HEK293T (cell line): ENCODE results near the gene LRCH4.
"Not testable (repeated sequence)": the region's sequence is repeated elsewhere in the genome, so short reads cannot be mapped to it uniquely, and the experiment has no call there.

ENCODE experiments used
- CTCF ChIA-PET: fragments of 350-600 bp; formaldehyde crosslinking; extraction: SDS; loops from one replicate; lab custom pipeline; 2021; ENCODE audit warnings: antibody characterized with exemption, inconsistent platforms; lab: Yijun Ruan, JAX
- POLR2A ChIA-PET: fragments of 350-600 bp; formaldehyde crosslinking; extraction: SDS; loops from one replicate; lab custom pipeline; 2020; ENCODE audit warnings: antibody characterized with exemption, inconsistent platforms; lab: Yijun Ruan, JAX
- DNase-seq: peaks from one replicate; pipeline ENCODE4 v3.0.0; 2012; ENCODE audit warnings: mixed read lengths; ENCODE audit errors: extremely low spot score
- ARNT ChIP-seq: fragments of 450-650 bp; IDR thresholded peaks from 2 replicates; pipeline ENCODE4 v1.6.1; 2017; ENCODE audit warnings: mild to moderate bottlenecking
- BHLHE40 ChIP-seq: fragments of 450-650 bp; IDR thresholded peaks from 2 replicates; pipeline ENCODE4 v1.6.1; 2016; ENCODE audit warnings: mild to moderate bottlenecking, moderate library complexity, borderline replicate concordance
- CTBP1 ChIP-seq: fragments of 450-650 bp; IDR thresholded peaks from 2 replicates; pipeline ENCODE4 v1.6.1; 2016; ENCODE audit warnings: borderline replicate concordance
- ELF4 ChIP-seq: fragments of 450-650 bp; IDR thresholded peaks from 2 replicates; pipeline ENCODE4 v1.6.1; 2017; ENCODE audit warnings: antibody characterized with exemption
- FOXA1 ChIP-seq: fragments of 450-650 bp; IDR thresholded peaks from 2 replicates; pipeline ENCODE4 v1.6.1; 2016; ENCODE audit warnings: mild to moderate bottlenecking
- FOXK2 ChIP-seq: fragments of 450-650 bp; IDR thresholded peaks from 2 replicates; pipeline ENCODE4 v1.6.1; 2016; ENCODE audit warnings: mild to moderate bottlenecking
- FOXM1 ChIP-seq: fragments of 450-650 bp; IDR thresholded peaks from 2 replicates; pipeline ENCODE4 v1.6.1; 2017; ENCODE audit warnings: mild to moderate bottlenecking, borderline replicate concordance
- HDGF ChIP-seq: fragments of 450-650 bp; IDR thresholded peaks from 2 replicates; pipeline ENCODE4 v1.6.1; 2017; ENCODE audit warnings: antibody characterized with exemption, borderline replicate concordance
- L3MBTL2 ChIP-seq: fragments of 450-650 bp; conservative IDR thresholded peaks from 2 replicates; pipeline ENCODE4 v1.6.1; 2016; ENCODE audit warnings: mild to moderate bottlenecking
- LEF1 ChIP-seq: fragments of 450-650 bp; IDR thresholded peaks from 2 replicates; pipeline ENCODE4 v1.6.1; 2017; ENCODE audit warnings: mild to moderate bottlenecking, borderline replicate concordance
- NFRKB ChIP-seq: fragments of 450-650 bp; IDR thresholded peaks from 2 replicates; pipeline ENCODE4 v1.6.1; 2016; ENCODE audit warnings: mild to moderate bottlenecking, moderate library complexity
- SP1 ChIP-seq: fragments of 450-650 bp; IDR thresholded peaks from 2 replicates; pipeline ENCODE4 v1.6.1; 2017
- SUZ12 ChIP-seq: fragments of 450-650 bp; IDR thresholded peaks from 2 replicates; pipeline ENCODE4 v1.6.1; 2016; ENCODE audit warnings: mild to moderate bottlenecking
- TARDBP ChIP-seq: fragments of 450-650 bp; IDR thresholded peaks from 2 replicates; pipeline ENCODE4 v1.6.1; 2016
- ZNF384 ChIP-seq: fragments of 450-650 bp; IDR thresholded peaks from 2 replicates; pipeline ENCODE4 v1.6.1; 2016
- TF ChIP-seq, protein P1 (sequence below): fragments of 450-650 bp; IDR thresholded peaks from 2 replicates; pipeline ENCODE4 v1.6.1; 2016

LRCH4 gene

GRCh38 chr7:100532165-100533022 is 53.5 kb downstream of the LRCH4 start:
- POLR2A ChIA-PET: no interaction called here
- CTCF ChIA-PET: no interaction called here

GRCh38 chr7:100528108-100528866 is 57.6 kb downstream of the LRCH4 start:
- ChIA-PET POLR2A (interaction anchor here (0.9 kb wide), 1 partner anchor 10 kb away, joined by 3 read pairs; no protein-coding TSS in a partner anchor), CTCF (interaction anchor here (0.6 kb wide), 1 partner anchor 246 kb away, joined by 5 read pairs; no protein-coding TSS in a partner anchor)
- DNase-seq: not testable (repeated sequence)

More at GRCh38 chr7:100532165-100533022, 53.5 kb downstream of the LRCH4 start:
- DNase-seq: no peak
- no peak for TF ChIP-seq BHLHE40
- TF ChIP-seq NFRKB: no peak
- TF ChIP-seq SP1: no peak
- TF ChIP-seq TARDBP: no peak
- no peak for TF ChIP-seq L3MBTL2
- no peak for TF ChIP-seq SUZ12
- no peak for TF ChIP-seq ARNT
- TF ChIP-seq HDGF: no peak
- no peak for TF ChIP-seq ELF4
- no peak for TF ChIP-seq CTBP1
- TF ChIP-seq ZNF384: no peak
- no peak for TF ChIP-seq FOXK2
- no peak for TF ChIP-seq LEF1
- TF ChIP-seq FOXA1: no peak
- no peak for TF ChIP-seq FOXM1
- TF ChIP-seq, protein P1, sequence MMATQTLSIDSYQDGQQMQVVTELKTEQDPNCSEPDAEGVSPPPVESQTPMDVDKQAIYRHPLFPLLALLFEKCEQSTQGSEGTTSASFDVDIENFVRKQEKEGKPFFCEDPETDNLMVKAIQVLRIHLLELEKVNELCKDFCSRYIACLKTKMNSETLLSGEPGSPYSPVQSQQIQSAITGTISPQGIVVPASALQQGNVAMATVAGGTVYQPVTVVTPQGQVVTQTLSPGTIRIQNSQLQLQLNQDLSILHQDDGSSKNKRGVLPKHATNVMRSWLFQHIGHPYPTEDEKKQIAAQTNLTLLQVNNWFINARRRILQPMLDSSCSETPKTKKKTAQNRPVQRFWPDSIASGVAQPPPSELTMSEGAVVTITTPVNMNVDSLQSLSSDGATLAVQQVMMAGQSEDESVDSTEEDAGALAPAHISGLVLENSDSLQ: no peak
